WTC11 (cell line): ENCODE data around the gene PRRG2. TPM values are rescaled to one million over a fixed set of nuclear protein-coding genes. Genes with fewer than 3 reads are reported as not detected.

ENCODE experiments used
- ATAC-seq: fragments of 200-7000 bp; cut with Tn5 transposase; 2 replicates; pipeline ENCODE4 v1.10.0; 2021; ENCODE audit warnings: mild to moderate bottlenecking, moderate library complexity
- CTCF ChIA-PET: fragments of 300-600 bp; sonication (Branson Sonifier 250); formaldehyde crosslinking; loops from one replicate; lab custom pipeline; 2021; ENCODE audit warnings: antibody characterized with exemption; lab: Charles Lee
- POLR2A ChIA-PET: fragments of 350-600 bp; sonication (Branson Sonifier 250); formaldehyde crosslinking; loops from one replicate; lab custom pipeline; 2021; ENCODE audit warnings: antibody characterized with exemption; lab: Charles Lee
- DNase-seq: peaks from one replicate; pipeline ENCODE4 v3.0.0; 2021; ENCODE audit warnings: low spot score
- H3K27ac Mint-ChIP-seq: 2 replicates; pipeline ENCODE4 v1.8.0; 2021; ENCODE audit warnings: mixed read lengths
- H3K27me3 Mint-ChIP-seq: 2 replicates; pipeline ENCODE4 v1.8.0; 2021; ENCODE audit warnings: low read depth, mild to moderate bottlenecking, moderate library complexity, mixed read lengths
- H3K36me3 Mint-ChIP-seq: 2 replicates; pipeline ENCODE4 v1.8.0; 2021; ENCODE audit warnings: mixed read lengths
- H3K4me1 Mint-ChIP-seq: 2 replicates; pipeline ENCODE4 v1.8.0; 2022; ENCODE audit warnings: mixed read lengths
- H3K4me3 Mint-ChIP-seq: 2 replicates; pipeline ENCODE4 v1.8.0; 2021; ENCODE audit warnings: mild to moderate bottlenecking, moderate library complexity, mixed read lengths
- H3K9me3 Mint-ChIP-seq: 2 replicates; pipeline ENCODE4 v1.8.0; 2021; ENCODE audit warnings: mixed read lengths
- GRHL2 ChIP-seq: fragments of 250-450 bp; sonication (Bioruptor Pico); IDR thresholded peaks from 2 replicates; pipeline ENCODE4 v1.8.0; 2022; ENCODE audit warnings: mild to moderate bottlenecking, moderate library complexity; ENCODE audit not compliant: insufficient replicate concordance, severe bottlenecking
- GTF2I ChIP-seq: fragments of 250-450 bp; sonication (Bioruptor Pico); conservative IDR thresholded peaks from 2 replicates; pipeline ENCODE4 v1.4.0; 2021; ENCODE audit warnings: mild to moderate bottlenecking
- HMGXB4 ChIP-seq: sonication (generic); formaldehyde crosslinking; IDR thresholded peaks from 2 replicates; pipeline ENCODE4 v1.8.1; 2023; ENCODE audit warnings: mild to moderate bottlenecking, moderate library complexity, missing genetic modification reagents
- JUN ChIP-seq: sonication (generic); formaldehyde crosslinking; IDR thresholded peaks from 2 replicates; pipeline ENCODE4 v1.8.0; 2023; ENCODE audit warnings: mild to moderate bottlenecking, missing genetic modification reagents
- NFE2L1 ChIP-seq: sonication (generic); formaldehyde crosslinking; IDR thresholded peaks from 2 replicates; pipeline ENCODE4 v1.8.1; 2023; ENCODE audit warnings: missing genetic modification reagents
- TCF7 ChIP-seq: sonication (generic); formaldehyde crosslinking; IDR thresholded peaks from 2 replicates; pipeline ENCODE4 v1.8.0; 2022; ENCODE audit warnings: mild to moderate bottlenecking, low read depth, missing genetic modification reagents, moderate library complexity
- TEAD4 ChIP-seq: sonication (generic); formaldehyde crosslinking; IDR thresholded peaks from 2 replicates; pipeline ENCODE4 v1.8.0; 2022; ENCODE audit warnings: mild to moderate bottlenecking, missing genetic modification reagents
- TP53 ChIP-seq: sonication (generic); formaldehyde crosslinking; IDR thresholded peaks from 2 replicates; pipeline ENCODE4 v1.8.1; 2023; ENCODE audit warnings: mild to moderate bottlenecking, missing genetic modification reagents
- ZNF219 ChIP-seq: sonication (generic); formaldehyde crosslinking; IDR thresholded peaks from 2 replicates; pipeline ENCODE4 v1.8.0; 2023; ENCODE audit warnings: missing genetic modification reagents, mild to moderate bottlenecking, borderline replicate concordance
- ZNF423 ChIP-seq: fragments of 250-450 bp; sonication (Bioruptor Pico); IDR thresholded peaks from 2 replicates; pipeline ENCODE4 v2.1.2; 2022; ENCODE audit warnings: mild to moderate bottlenecking, moderate library complexity
- total RNA-seq: library from RNA; stranded (reverse); gene quantifications from 3 replicates; pipeline ENCODE4 v1.2.3, GENCODE V29; 2021
- TF ChIP-seq, protein P1 (sequence below): sonication (generic); formaldehyde crosslinking; IDR thresholded peaks from 2 replicates; pipeline ENCODE4 v1.8.1; 2023; ENCODE audit warnings: mild to moderate bottlenecking, missing genetic modification reagents, moderate library complexity
- TF ChIP-seq, protein P2 (sequence below): sonication (generic); formaldehyde crosslinking; IDR thresholded peaks from 2 replicates; pipeline ENCODE4 v1.8.0; 2022; ENCODE audit warnings: mild to moderate bottlenecking, missing genetic modification reagents
- TF ChIP-seq, protein P3 (sequence below): sonication (generic); formaldehyde crosslinking; IDR thresholded peaks from 2 replicates; pipeline ENCODE4 v1.8.0; 2022; ENCODE audit warnings: mild to moderate bottlenecking, missing genetic modification reagents
- TF ChIP-seq, protein P4 (sequence below): sonication (generic); formaldehyde crosslinking; IDR thresholded peaks from 2 replicates; pipeline ENCODE4 v1.8.0; 2023; ENCODE audit warnings: mild to moderate bottlenecking, missing genetic modification reagents
- TF ChIP-seq, protein P5 (sequence below): sonication (generic); formaldehyde crosslinking; IDR thresholded peaks from 2 replicates; pipeline ENCODE4 v1.8.1; 2023; ENCODE audit warnings: mild to moderate bottlenecking, missing genetic modification reagents, borderline replicate concordance

The PRRG2 gene
- total RNA-seq, 1 experiment from 2014 or later: 5.9 TPM

DNA sequence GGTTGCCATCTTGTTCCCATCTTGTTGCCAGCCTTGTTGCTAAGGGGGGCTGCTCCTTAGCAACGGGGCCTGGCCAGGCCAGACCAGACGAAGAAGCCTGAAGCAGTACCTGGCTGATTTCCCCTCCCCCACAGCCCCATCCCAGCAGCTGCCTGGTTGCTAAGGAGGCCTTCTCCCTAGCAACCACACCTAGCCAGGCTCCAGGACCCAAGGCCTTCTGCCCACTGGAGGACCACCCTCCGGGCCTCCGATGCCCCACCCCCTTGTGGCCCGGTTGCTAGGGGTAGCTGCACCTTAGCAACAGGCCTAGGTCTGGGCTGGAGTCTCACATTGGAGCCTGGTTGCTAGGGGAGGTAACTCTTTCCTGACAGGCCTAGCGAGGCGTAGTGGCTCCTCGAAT is 3.9 kb downstream of the PRRG2 start:
- Mint-ChIP-seq H3K27ac (no peak overlapping the region), H3K9me3 (no peaks in the 10 kb centered on the region), H3K27me3 (no peaks in the 10 kb centered on the region), H3K4me1 (peaks cover 21% of the 10 kb centered on the region), H3K36me3 (no peaks in the 10 kb centered on the region), H3K4me3 (no peak overlapping the region)
- ATAC-seq: peak; percentile 23
- TF ChIP-seq, protein P1, sequence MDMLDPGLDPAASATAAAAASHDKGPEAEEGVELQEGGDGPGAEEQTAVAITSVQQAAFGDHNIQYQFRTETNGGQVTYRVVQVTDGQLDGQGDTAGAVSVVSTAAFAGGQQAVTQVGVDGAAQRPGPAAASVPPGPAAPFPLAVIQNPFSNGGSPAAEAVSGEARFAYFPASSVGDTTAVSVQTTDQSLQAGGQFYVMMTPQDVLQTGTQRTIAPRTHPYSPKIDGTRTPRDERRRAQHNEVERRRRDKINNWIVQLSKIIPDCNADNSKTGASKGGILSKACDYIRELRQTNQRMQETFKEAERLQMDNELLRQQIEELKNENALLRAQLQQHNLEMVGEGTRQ: no peak
- TF ChIP-seq, protein P2, sequence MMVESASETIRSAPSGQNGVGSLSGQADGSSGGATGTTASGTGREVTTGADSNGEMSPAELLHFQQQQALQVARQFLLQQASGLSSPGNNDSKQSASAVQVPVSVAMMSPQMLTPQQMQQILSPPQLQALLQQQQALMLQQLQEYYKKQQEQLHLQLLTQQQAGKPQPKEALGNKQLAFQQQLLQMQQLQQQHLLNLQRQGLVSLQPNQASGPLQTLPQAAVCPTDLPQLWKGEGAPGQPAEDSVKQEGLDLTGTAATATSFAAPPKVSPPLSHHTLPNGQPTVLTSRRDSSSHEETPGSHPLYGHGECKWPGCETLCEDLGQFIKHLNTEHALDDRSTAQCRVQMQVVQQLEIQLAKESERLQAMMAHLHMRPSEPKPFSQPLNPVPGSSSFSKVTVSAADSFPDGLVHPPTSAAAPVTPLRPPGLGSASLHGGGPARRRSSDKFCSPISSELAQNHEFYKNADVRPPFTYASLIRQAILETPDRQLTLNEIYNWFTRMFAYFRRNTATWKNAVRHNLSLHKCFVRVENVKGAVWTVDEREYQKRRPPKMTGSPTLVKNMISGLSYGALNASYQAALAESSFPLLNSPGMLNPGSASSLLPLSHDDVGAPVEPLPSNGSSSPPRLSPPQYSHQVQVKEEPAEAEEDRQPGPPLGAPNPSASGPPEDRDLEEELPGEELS (CRISPR knock-in tag): no peak
- no peak for TF ChIP-seq TP53 (CRISPR knock-in tag)
- TF ChIP-seq HMGXB4: no peak
- TF ChIP-seq, protein P3, sequence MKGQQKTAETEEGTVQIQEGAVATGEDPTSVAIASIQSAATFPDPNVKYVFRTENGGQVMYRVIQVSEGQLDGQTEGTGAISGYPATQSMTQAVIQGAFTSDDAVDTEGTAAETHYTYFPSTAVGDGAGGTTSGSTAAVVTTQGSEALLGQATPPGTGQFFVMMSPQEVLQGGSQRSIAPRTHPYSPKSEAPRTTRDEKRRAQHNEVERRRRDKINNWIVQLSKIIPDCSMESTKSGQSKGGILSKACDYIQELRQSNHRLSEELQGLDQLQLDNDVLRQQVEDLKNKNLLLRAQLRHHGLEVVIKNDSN (CRISPR knock-in tag): no peak
- TF ChIP-seq NFE2L1 (CRISPR knock-in tag): no peak
- TF ChIP-seq, protein P4, sequence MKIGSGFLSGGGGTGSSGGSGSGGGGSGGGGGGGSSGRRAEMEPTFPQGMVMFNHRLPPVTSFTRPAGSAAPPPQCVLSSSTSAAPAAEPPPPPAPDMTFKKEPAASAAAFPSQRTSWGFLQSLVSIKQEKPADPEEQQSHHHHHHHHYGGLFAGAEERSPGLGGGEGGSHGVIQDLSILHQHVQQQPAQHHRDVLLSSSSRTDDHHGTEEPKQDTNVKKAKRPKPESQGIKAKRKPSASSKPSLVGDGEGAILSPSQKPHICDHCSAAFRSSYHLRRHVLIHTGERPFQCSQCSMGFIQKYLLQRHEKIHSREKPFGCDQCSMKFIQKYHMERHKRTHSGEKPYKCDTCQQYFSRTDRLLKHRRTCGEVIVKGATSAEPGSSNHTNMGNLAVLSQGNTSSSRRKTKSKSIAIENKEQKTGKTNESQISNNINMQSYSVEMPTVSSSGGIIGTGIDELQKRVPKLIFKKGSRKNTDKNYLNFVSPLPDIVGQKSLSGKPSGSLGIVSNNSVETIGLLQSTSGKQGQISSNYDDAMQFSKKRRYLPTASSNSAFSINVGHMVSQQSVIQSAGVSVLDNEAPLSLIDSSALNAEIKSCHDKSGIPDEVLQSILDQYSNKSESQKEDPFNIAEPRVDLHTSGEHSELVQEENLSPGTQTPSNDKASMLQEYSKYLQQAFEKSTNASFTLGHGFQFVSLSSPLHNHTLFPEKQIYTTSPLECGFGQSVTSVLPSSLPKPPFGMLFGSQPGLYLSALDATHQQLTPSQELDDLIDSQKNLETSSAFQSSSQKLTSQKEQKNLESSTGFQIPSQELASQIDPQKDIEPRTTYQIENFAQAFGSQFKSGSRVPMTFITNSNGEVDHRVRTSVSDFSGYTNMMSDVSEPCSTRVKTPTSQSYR (CRISPR knock-in tag): peak; percentile 10; the same call in 1 of the 2 replicates
- no peak for TF ChIP-seq ZNF423
- TF ChIP-seq, protein P5, sequence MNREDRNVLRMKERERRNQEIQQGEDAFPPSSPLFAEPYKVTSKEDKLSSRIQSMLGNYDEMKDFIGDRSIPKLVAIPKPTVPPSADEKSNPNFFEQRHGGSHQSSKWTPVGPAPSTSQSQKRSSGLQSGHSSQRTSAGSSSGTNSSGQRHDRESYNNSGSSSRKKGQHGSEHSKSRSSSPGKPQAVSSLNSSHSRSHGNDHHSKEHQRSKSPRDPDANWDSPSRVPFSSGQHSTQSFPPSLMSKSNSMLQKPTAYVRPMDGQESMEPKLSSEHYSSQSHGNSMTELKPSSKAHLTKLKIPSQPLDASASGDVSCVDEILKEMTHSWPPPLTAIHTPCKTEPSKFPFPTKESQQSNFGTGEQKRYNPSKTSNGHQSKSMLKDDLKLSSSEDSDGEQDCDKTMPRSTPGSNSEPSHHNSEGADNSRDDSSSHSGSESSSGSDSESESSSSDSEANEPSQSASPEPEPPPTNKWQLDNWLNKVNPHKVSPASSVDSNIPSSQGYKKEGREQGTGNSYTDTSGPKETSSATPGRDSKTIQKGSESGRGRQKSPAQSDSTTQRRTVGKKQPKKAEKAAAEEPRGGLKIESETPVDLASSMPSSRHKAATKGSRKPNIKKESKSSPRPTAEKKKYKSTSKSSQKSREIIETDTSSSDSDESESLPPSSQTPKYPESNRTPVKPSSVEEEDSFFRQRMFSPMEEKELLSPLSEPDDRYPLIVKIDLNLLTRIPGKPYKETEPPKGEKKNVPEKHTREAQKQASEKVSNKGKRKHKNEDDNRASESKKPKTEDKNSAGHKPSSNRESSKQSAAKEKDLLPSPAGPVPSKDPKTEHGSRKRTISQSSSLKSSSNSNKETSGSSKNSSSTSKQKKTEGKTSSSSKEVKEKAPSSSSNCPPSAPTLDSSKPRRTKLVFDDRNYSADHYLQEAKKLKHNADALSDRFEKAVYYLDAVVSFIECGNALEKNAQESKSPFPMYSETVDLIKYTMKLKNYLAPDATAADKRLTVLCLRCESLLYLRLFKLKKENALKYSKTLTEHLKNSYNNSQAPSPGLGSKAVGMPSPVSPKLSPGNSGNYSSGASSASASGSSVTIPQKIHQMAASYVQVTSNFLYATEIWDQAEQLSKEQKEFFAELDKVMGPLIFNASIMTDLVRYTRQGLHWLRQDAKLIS: no peak
- peak; percentile 82 for DNase-seq
- CTCF ChIA-PET: interaction anchor here (1.0 to 1.8 kb wide), 4 partner anchors 8 to 87 kb away, joined by 3 to 10 read pairs (median 4); partner anchors contain the start of gene RRAS
- POLR2A ChIA-PET: interaction anchor here (1.0 to 1.3 kb wide), 2 partner anchors 8 to 57 kb away, joined by 3 read pairs; partner anchors contain the start of gene SCAF1

- POLR2A ChIA-PET: interaction anchor here (0.7 to 1.2 kb wide), 2 partner anchors 73 to 179 kb away, joined by 3 read pairs; no protein-coding TSS in a partner anchor
- no peak for ATAC-seq
- Mint-ChIP-seq H3K36me3 (no peaks in the 10 kb centered on the region), H3K9me3 (no peaks in the 10 kb centered on the region), H3K27me3 (no peaks in the 10 kb centered on the region)
- no peak for TF ChIP-seq TCF7
- TF ChIP-seq TEAD4 (CRISPR knock-in tag): no peak
- no peak for TF ChIP-seq JUN (CRISPR knock-in tag)
- no peak for TF ChIP-seq TP53 (CRISPR knock-in tag)
- no peak for TF ChIP-seq GTF2I (CRISPR knock-in tag)
- TF ChIP-seq, protein P1: no peak
- no peak for TF ChIP-seq ZNF219 (CRISPR knock-in tag)
- no peak for TF ChIP-seq GRHL2 (CRISPR knock-in tag)
- TF ChIP-seq, protein P4 (CRISPR knock-in tag): no peak
- TF ChIP-seq, all 79 proteins: peak for 0
- no peak for DNase-seq
- CTCF ChIA-PET: interaction anchor here (0.6 to 0.7 kb wide), 2 partner anchors 24 to 55 kb away, joined by 4 to 6 read pairs; partner anchors contain the start of gene SCAF1
- Mint-ChIP-seq H3K4me1 (peaks cover 9% of the 10 kb centered on the region), H3K27ac (no peak overlapping the region), H3K4me3 (no peak overlapping the region)
Observed at GRCh38 chr19:49587227-49587626, 6.1 kb downstream of the PRRG2 start.
